Panc1 (cell line): ENCODE data around the gene TMEM178A. TPM values are rescaled to one million over a fixed set of nuclear protein-coding genes. Genes with fewer than 3 reads are reported as not detected.

Experiments
- ATAC-seq: fragments of 200-7000 bp; cut with Tn5 transposase; 2 replicates; pipeline ENCODE4 v1.9.1; 2020; ENCODE audit warnings: mild to moderate bottlenecking, moderate library complexity
- BruUV-seq: library from RNA; stranded (reverse); fragments of 400-500 nt; replicated peaks from 2 replicates; lab custom pipeline; 2021; lab: Mats Ljungman, UMichigan
- CTCF ChIA-PET: fragments of 300-600 bp; sonication (Branson Sonifier 250); formaldehyde crosslinking; loops from one replicate; lab custom pipeline; 2022; ENCODE audit warnings: antibody characterized with exemption; lab: Charles Lee
- POLR2A ChIA-PET: fragments of 300-600 bp; sonication (Branson Sonifier 250); formaldehyde crosslinking; loops from one replicate; lab custom pipeline; 2022; ENCODE audit warnings: antibody characterized with exemption; lab: Charles Lee
- DNase-seq: peaks from one replicate; pipeline ENCODE4 v3.0.0-alpha.2; 2010; ENCODE audit warnings: low read depth, low spot score
- H3K27ac ChIP-seq: 2 replicates; pipeline ENCODE4 v1.5.1; 2011; ENCODE audit warnings: mild to moderate bottlenecking, low read length, inconsistent platforms
- H3K27me3 ChIP-seq: fragments of 200-500 bp; sonication (Bioruptor generic); 2 replicates; pipeline ENCODE4 v1.6.0; 2014; ENCODE audit warnings: low read length, inconsistent platforms; ENCODE audit not compliant: control insufficient read depth, insufficient read depth
- H3K36me3 ChIP-seq: fragments of 200-500 bp; sonication (Bioruptor generic); 2 replicates; pipeline ENCODE4 v1.5.1; 2014; ENCODE audit warnings: inconsistent platforms, mild to moderate bottlenecking, low read length, moderate library complexity; ENCODE audit not compliant: control insufficient read depth, insufficient read depth
- H3K4me1 ChIP-seq: 2 replicates; pipeline ENCODE4 v1.5.1; 2011; ENCODE audit warnings: inconsistent platforms, mild to moderate bottlenecking, low read length, moderate library complexity; ENCODE audit not compliant: control insufficient read depth, insufficient read depth
- H3K4me3 ChIP-seq, 2 experiments: 2 replicates each; pipeline ENCODE4 v1.5.1; 2011 to 2012; ENCODE audit warnings: low read depth in 2 of 2, low read length in 2 of 2, mild to moderate bottlenecking in 2 of 2, inconsistent platforms in 1 of 2, moderate library complexity in 1 of 2
- H3K9me3 ChIP-seq: fragments of 200-500 bp; sonication (Bioruptor generic); 2 replicates; pipeline ENCODE4 v1.5.1; 2014; ENCODE audit warnings: low read depth, mild to moderate bottlenecking, inconsistent platforms, low read length, moderate library complexity; ENCODE audit not compliant: control insufficient read depth, insufficient read depth
- POLR2AphosphoS5 ChIP-seq: IDR thresholded peaks from 2 replicates; pipeline ENCODE4 v1.6.1; 2012; ENCODE audit warnings: mild to moderate bottlenecking, low read depth, low read length, moderate library complexity
- SIN3A ChIP-seq: IDR thresholded peaks from 2 replicates; pipeline ENCODE4 v1.6.1; 2012; ENCODE audit warnings: low read depth, mild to moderate bottlenecking, low read length, moderate library complexity, borderline replicate concordance; ENCODE audit not compliant: insufficient read depth
- TCF7L2 ChIP-seq: IDR thresholded peaks from 2 replicates; pipeline ENCODE4 v1.6.1; 2011; ENCODE audit warnings: mild to moderate bottlenecking, low read depth, low read length, inconsistent platforms
- in situ Hi-C: cut with HindIII; loops from 2 replicates; pipeline ENCODE4 v1.10.0; 2016; ENCODE audit warnings: low sequenced_read_pairs, low pct_unique_long_range_greater_than_20kb
- intact Hi-C: fragments of 100-400 bp; cut with micrococcal nuclease; formaldehyde crosslinking; loops from one replicate; pipeline ENCODE4 v1.10.0; 2022; ENCODE audit not compliant: unreplicated experiment
- total RNA-seq: library from RNA; stranded (reverse); gene quantifications from one replicate; pipeline ENCODE4 v1.2.1, GENCODE V29; 2021; ENCODE audit not compliant: unreplicated experiment
- TF ChIP-seq, protein P1 (sequence below), 2 experiments: IDR thresholded peaks; 2 replicates each; pipeline ENCODE4 v1.6.1; 2011 to 2012; ENCODE audit warnings: low read depth in 2 of 2, control low read depth in 1 of 2, low read length in 1 of 2, mild to moderate bottlenecking in 1 of 2, moderate library complexity in 1 of 2; ENCODE audit not compliant: insufficient read depth in 1 of 2
- TF ChIP-seq, protein P2 (sequence below): fragments of 450-650 bp; IDR thresholded peaks from 2 replicates; pipeline ENCODE4 v1.5.1; 2017; ENCODE audit warnings: mild to moderate bottlenecking

The TMEM178A gene
- total RNA-seq, 1 experiment from 2014 or later, result not detected

DNA sequence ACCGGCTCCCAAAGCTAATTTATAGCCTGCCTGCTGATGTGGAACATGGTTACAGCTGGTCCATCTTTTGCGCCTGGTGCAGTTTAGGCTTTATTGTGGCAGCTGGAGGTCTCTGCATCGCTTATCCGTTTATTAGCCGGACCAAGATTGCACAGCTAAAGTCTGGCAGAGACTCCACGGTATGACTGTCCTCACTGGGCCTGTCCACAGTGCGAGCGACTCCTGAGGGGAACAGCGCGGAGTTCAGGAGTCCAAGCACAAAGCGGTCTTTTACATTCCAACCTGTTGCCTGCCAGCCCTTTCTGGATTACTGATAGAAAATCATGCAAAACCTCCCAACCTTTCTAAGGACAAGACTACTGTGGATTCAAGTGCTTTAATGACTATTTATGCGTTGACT is 51.4 kb downstream of the TMEM178A start:
- ATAC-seq, result no peak
- DNase-seq, result no peak
- in situ Hi-C loops, result no loop called here
- no TSS peak for BruUV-seq
- intact Hi-C loops, result no loop called here
- Histone ChIP-seq H3K27ac (no peak overlapping the region), H3K27me3 (peaks cover 9% of the 10 kb centered on the region; the same call in 1 of the 2 replicates), H3K4me1 (no peaks in the 10 kb centered on the region), H3K4me3 (no peak overlapping the region), H3K9me3 (no peaks in the 10 kb centered on the region), H3K36me3 (no peaks in the 10 kb centered on the region)
- TF ChIP-seq POLR2AphosphoS5 (no peak), TCF7L2 (no peak), SIN3A (no peak)
- TF ChIP-seq, protein P1, sequence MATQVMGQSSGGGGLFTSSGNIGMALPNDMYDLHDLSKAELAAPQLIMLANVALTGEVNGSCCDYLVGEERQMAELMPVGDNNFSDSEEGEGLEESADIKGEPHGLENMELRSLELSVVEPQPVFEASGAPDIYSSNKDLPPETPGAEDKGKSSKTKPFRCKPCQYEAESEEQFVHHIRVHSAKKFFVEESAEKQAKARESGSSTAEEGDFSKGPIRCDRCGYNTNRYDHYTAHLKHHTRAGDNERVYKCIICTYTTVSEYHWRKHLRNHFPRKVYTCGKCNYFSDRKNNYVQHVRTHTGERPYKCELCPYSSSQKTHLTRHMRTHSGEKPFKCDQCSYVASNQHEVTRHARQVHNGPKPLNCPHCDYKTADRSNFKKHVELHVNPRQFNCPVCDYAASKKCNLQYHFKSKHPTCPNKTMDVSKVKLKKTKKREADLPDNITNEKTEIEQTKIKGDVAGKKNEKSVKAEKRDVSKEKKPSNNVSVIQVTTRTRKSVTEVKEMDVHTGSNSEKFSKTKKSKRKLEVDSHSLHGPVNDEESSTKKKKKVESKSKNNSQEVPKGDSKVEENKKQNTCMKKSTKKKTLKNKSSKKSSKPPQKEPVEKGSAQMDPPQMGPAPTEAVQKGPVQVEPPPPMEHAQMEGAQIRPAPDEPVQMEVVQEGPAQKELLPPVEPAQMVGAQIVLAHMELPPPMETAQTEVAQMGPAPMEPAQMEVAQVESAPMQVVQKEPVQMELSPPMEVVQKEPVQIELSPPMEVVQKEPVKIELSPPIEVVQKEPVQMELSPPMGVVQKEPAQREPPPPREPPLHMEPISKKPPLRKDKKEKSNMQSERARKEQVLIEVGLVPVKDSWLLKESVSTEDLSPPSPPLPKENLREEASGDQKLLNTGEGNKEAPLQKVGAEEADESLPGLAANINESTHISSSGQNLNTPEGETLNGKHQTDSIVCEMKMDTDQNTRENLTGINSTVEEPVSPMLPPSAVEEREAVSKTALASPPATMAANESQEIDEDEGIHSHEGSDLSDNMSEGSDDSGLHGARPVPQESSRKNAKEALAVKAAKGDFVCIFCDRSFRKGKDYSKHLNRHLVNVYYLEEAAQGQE (IDR thresholded peaks at IDR 0.05; ENCODE audit: insufficient read depth in 1 of 2, low read depth in 2 of 2, low read length in 1 of 2), result no peak
- TF ChIP-seq, protein P2, sequence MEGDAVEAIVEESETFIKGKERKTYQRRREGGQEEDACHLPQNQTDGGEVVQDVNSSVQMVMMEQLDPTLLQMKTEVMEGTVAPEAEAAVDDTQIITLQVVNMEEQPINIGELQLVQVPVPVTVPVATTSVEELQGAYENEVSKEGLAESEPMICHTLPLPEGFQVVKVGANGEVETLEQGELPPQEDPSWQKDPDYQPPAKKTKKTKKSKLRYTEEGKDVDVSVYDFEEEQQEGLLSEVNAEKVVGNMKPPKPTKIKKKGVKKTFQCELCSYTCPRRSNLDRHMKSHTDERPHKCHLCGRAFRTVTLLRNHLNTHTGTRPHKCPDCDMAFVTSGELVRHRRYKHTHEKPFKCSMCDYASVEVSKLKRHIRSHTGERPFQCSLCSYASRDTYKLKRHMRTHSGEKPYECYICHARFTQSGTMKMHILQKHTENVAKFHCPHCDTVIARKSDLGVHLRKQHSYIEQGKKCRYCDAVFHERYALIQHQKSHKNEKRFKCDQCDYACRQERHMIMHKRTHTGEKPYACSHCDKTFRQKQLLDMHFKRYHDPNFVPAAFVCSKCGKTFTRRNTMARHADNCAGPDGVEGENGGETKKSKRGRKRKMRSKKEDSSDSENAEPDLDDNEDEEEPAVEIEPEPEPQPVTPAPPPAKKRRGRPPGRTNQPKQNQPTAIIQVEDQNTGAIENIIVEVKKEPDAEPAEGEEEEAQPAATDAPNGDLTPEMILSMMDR, result no peak
- ChIA-PET CTCF (no interaction called here), POLR2A (interaction anchor here (0.5 kb wide), 1 partner anchor 448 kb away, joined by 4 read pairs; no protein-coding TSS in a partner anchor)

DNA sequence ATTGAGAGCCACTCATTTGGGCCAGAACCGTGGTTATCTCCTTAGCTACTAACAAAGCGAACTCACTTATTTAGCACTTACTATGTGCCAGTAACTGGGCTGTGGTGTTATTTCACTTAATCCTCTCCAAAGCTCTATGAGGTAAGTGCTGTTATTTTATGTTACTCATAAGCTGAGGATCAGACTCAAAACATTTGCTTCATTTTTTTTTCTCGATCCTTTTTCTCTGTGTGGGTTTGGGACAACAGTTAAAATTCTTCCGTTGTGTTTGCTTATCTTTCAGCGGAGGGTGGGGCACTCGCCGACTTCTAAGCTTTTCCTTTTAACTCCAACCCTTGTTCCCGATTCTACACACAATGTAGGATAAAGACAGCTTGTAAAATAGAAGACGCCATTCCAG is 52.8 kb downstream of the TMEM178A start:
- H3K36me3 ChIP-seq, result no peaks in the 10 kb centered on the region
- no peaks in the 10 kb centered on the region for H3K4me1 ChIP-seq
- DNase-seq (no peak), ATAC-seq (no peak)
- TF ChIP-seq POLR2AphosphoS5, result no peak
- TF ChIP-seq, protein P1 (IDR thresholded peaks at IDR 0.05; ENCODE audit: insufficient read depth in 1 of 2, low read depth in 2 of 2, low read length in 1 of 2), result no peak
- TF ChIP-seq, protein P2, result no peak
- H3K27ac ChIP-seq, result no peak overlapping the region
- ChIA-PET CTCF (no interaction called here), POLR2A (no interaction called here)
- intact Hi-C loops (no loop called here), in situ Hi-C loops (no loop called here)
- no peak overlapping the region for H3K4me3 ChIP-seq
- no peaks in the 10 kb centered on the region for H3K9me3 ChIP-seq
- no TSS peak for BruUV-seq
- H3K27me3 ChIP-seq, result peaks cover 6% of the 10 kb centered on the region; the same call in 1 of the 2 replicates
